ENCODE results near the gene BRF1. TPM values are rescaled to one million over a fixed set of nuclear protein-coding genes. Genes with fewer than 3 reads are reported as not detected.

Gene BRF1
- total and polyA plus RNA-seq, 2 of the 13 experiments (the other 11 are each of a cell fraction or from before 2014, with no cell fraction given): 5.1 to 11.0 TPM

- WGBS (ENCODE audit: low lambda C conversion rate): 73% methylated on average over 18 of the region's 23 CpGs
- TF ChIP-seq SMC3 (IDR thresholded peaks at IDR 0.05; ENCODE audit: low read length): peak; percentile 19; the same call in 1 of the 2 replicates
- no peak for TF ChIP-seq RFX1 (IDR thresholded peaks at IDR 0.05)
- TF ChIP-seq JDP2 (CRISPR knock-in tag; IDR thresholded peaks at IDR 0.05; ENCODE audit: borderline replicate concordance): no peak
- TF ChIP-seq STAG1 (CRISPR knock-in tag; IDR thresholded peaks at IDR 0.05): peak; percentile 49
- TF ChIP-seq CTCF (CRISPR knock-in tag; IDR thresholded peaks at IDR 0.05): peak; percentile 51
- H3K9ac ChIP-seq (ENCODE audit: insufficient read depth, low read depth, low read length): no peak overlapping the region
- H3K79me2 ChIP-seq (ENCODE audit: insufficient read depth, low read length): peaks cover 28% of the 10 kb centered on the region
- H2AFZ ChIP-seq (ENCODE audit: low read length): no peak overlapping the region
- no peaks in the 10 kb centered on the region for H3K27me3 ChIP-seq (ENCODE audit: control insufficient read depth in 1 of 2, insufficient read depth in 2 of 2, low read length in 2 of 2)
- H3K27ac ChIP-seq (ENCODE audit: extremely low read length, insufficient read depth, low read length): no peak overlapping the region
- no peak overlapping the region for H3K4me3 ChIP-seq (replicated peaks in 1 of 3; ENCODE audit: insufficient read depth in 1 of 3, low read depth in 2 of 3, low read length in 3 of 3)
- peaks cover 11% of the 10 kb centered on the region; the same call in 1 of the 2 replicates for H4K20me1 ChIP-seq (ENCODE audit: insufficient read depth, low read length)
- in situ Hi-C loops (cut with HindIII; ENCODE audit: extremely low pct_ligation_motif_present, low pct_unique_long_range_greater_than_20kb) (loop anchor here (5.0 kb wide), 1 partner anchor 79 kb away; no protein-coding TSS in a partner anchor), intact Hi-C loops (cut with micrococcal nuclease; ENCODE audit: unreplicated experiment) (no loop called here)
- peak; percentile 64 for FAIRE-seq
- peak; percentile 34; the same call in 2 of the 3 replicates for ATAC-seq
- peaks cover 7 to 19% of the 10 kb centered on the region in 2 experiments; a peak in 3 of 5 replicates for H3K36me3 ChIP-seq (replicated peaks in 1 of 2; ENCODE audit: control insufficient read depth in 1 of 2, insufficient read depth in 2 of 2, low read length in 2 of 2)
- peak; percentile 46 for DNase-seq (ENCODE audit: low spot score)
- H3K4me2 ChIP-seq (ENCODE audit: low read depth, low read length): no peak overlapping the region
- peaks cover 6% of the 10 kb centered on the region; the same call in 1 of the 2 replicates for H3K4me1 ChIP-seq (ENCODE audit: insufficient read depth, low read length)
- ChIA-PET POLR2A (no interaction called here), CTCF (ENCODE audit: low intra/inter-chr PET ratio, low total read pairs) (no interaction called here)
- no peaks in the 10 kb centered on the region for H3K9me3 ChIP-seq (ENCODE audit: low read length)
- no TSS peak for BruUV-seq (replicated peaks)
Measured at GRCh38 chr14:105281371-105282097, 19.3 kb downstream of the BRF1 start.

- peaks cover 26% of the 10 kb centered on the region for H3K79me2 ChIP-seq (ENCODE audit: insufficient read depth, low read length)
- intact Hi-C loops (cut with micrococcal nuclease; ENCODE audit: unreplicated experiment): no loop called here
- CTCF ChIA-PET (ENCODE audit: low intra/inter-chr PET ratio, low total read pairs): no interaction called here
Measured at GRCh38 chr14:105280525-105280924, 20.3 kb downstream of the BRF1 start.

More at GRCh38 chr14:105280525-105280924, 20.3 kb downstream of the BRF1 start:
- 96% methylated on average over 10 of the region's 21 CpGs for WGBS (ENCODE audit: low lambda C conversion rate)
- Histone ChIP-seq H3K36me3 (replicated peaks in 1 of 2; ENCODE audit: control insufficient read depth in 1 of 2, insufficient read depth in 2 of 2, low read length in 2 of 2) (peaks cover 7 to 14% of the 10 kb centered on the region in 2 experiments; a peak in 3 of 5 replicates), H3K4me2 (ENCODE audit: low read depth, low read length) (no peak overlapping the region), H3K9me3 (ENCODE audit: low read length) (no peaks in the 10 kb centered on the region), H2AFZ (ENCODE audit: low read length) (no peak overlapping the region), H3K4me1 (ENCODE audit: insufficient read depth, low read length) (peaks cover 6% of the 10 kb centered on the region; the same call in 1 of the 2 replicates), H3K9ac (ENCODE audit: insufficient read depth, low read depth, low read length) (no peak overlapping the region), H4K20me1 (ENCODE audit: insufficient read depth, low read length) (peaks cover 11% of the 10 kb centered on the region; the same call in 1 of the 2 replicates), H3K27ac (ENCODE audit: extremely low read length, insufficient read depth, low read length) (no peak overlapping the region), H3K27me3 (ENCODE audit: control insufficient read depth in 1 of 2, insufficient read depth in 2 of 2, low read length in 2 of 2) (no peaks in the 10 kb centered on the region), H3K4me3 (replicated peaks in 1 of 3; ENCODE audit: insufficient read depth in 1 of 3, low read depth in 2 of 3, low read length in 3 of 3) (no peak overlapping the region)
- POLR2A ChIA-PET: no interaction called here
- TF ChIP-seq ARID2 (CRISPR knock-in tag; IDR thresholded peaks at IDR 0.05; ENCODE audit: borderline replicate concordance) (no peak), AGO2 (optimal IDR thresholded peaks at IDR 0.05; ENCODE audit: low read depth, low read length) (peak; percentile 6), MAF1 (CRISPR knock-in tag; IDR thresholded peaks at IDR 0.05; ENCODE audit: borderline replicate concordance) (no peak)
- ATAC-seq: no peak
- in situ Hi-C loops (cut with HindIII; ENCODE audit: extremely low pct_ligation_motif_present, low pct_unique_long_range_greater_than_20kb): loop anchor here (5.0 kb wide), 1 partner anchor 78 kb away; no protein-coding TSS in a partner anchor
- BruUV-seq (replicated peaks): no TSS peak
- DNase-seq (ENCODE audit: low spot score): no peak
- no peak for FAIRE-seq

Data from HepG2 (cell line).